Loucy (cell line): Measurements from ENCODE around the gene CLEC16A.

Experiments
- H2AFZ ChIP-seq: fragments of 200-600 bp; sonication (generic); 2 replicates; pipeline ENCODE4 v1.6.0; 2016; ENCODE audit warnings: antibody characterized with exemption, mild to moderate bottlenecking, low read length, moderate library complexity
- H3F3A ChIP-seq: fragments of 200-600 bp; 2 replicates; pipeline ENCODE4 v1.6.0; 2016; ENCODE audit warnings: antibody characterized with exemption, low read depth, mild to moderate bottlenecking
- H3K27me3 ChIP-seq: fragments of 200-600 bp; sonication (generic); 2 replicates; pipeline ENCODE4 v1.6.1; 2014; ENCODE audit warnings: low read length, mild to moderate bottlenecking; ENCODE audit not compliant: insufficient read depth, poor library complexity, severe bottlenecking
- H3K36me3 ChIP-seq: fragments of 200-600 bp; sonication (generic); 2 replicates; pipeline ENCODE4 v1.6.1; 2016; ENCODE audit warnings: low read length; ENCODE audit not compliant: insufficient read depth
- H3K4me1 ChIP-seq: fragments of 200-600 bp; sonication (generic); 2 replicates; pipeline ENCODE4 v1.5.1; 2014; ENCODE audit warnings: low read length, mild to moderate bottlenecking; ENCODE audit not compliant: insufficient read depth, poor library complexity, severe bottlenecking
- H3K4me2 ChIP-seq: fragments of 200-600 bp; sonication (generic); 2 replicates; pipeline ENCODE4 v1.6.0; 2014; ENCODE audit warnings: antibody characterized with exemption, low read length, low read depth, mild to moderate bottlenecking; ENCODE audit not compliant: poor library complexity, severe bottlenecking
- H3K4me3 ChIP-seq: fragments of 200-600 bp; sonication (generic); 2 replicates; pipeline ENCODE4 v1.5.1; 2014; ENCODE audit warnings: low read length, mild to moderate bottlenecking, mixed read lengths; ENCODE audit not compliant: poor library complexity, severe bottlenecking
- H3K79me2 ChIP-seq: fragments of 200-600 bp; sonication (generic); 2 replicates; pipeline ENCODE4 v1.6.1; 2014; ENCODE audit warnings: low read length; ENCODE audit not compliant: insufficient read depth
- H3K9ac ChIP-seq: fragments of 200-600 bp; sonication (generic); 2 replicates; pipeline ENCODE4 v1.6.0; 2014; ENCODE audit warnings: mild to moderate bottlenecking, low read depth, low read length, moderate library complexity; ENCODE audit not compliant: poor library complexity, severe bottlenecking
- H3K9me2 ChIP-seq: fragments of 200-600 bp; sonication (generic); replicated peaks from 2 replicates; pipeline ENCODE4 v1.6.1; 2016; ENCODE audit warnings: low read depth, low read length, mixed read lengths
- H3K9me3 ChIP-seq: fragments of 200-600 bp; sonication (generic); 2 replicates; pipeline ENCODE4 v1.6.1; 2014; ENCODE audit warnings: mild to moderate bottlenecking, antibody characterized with exemption, low read length, low read depth; ENCODE audit not compliant: insufficient read depth
- H4K20me1 ChIP-seq: fragments of 200-600 bp; sonication (generic); 2 replicates; pipeline ENCODE4 v1.6.0; 2014; ENCODE audit warnings: antibody characterized with exemption, low read length, mild to moderate bottlenecking; ENCODE audit not compliant: insufficient read depth, poor library complexity, severe bottlenecking
- EZH2phosphoT487 ChIP-seq: fragments of 200-600 bp; IDR thresholded peaks from 2 replicates; pipeline ENCODE4 v1.6.1; 2018; ENCODE audit warnings: antibody characterized with exemption, mild to moderate bottlenecking, moderate library complexity, borderline replicate concordance
- TF ChIP-seq, protein P1 (sequence below): fragments of 200-600 bp; sonication (generic); conservative IDR thresholded peaks from 2 replicates; pipeline ENCODE4 v1.5.1; 2014; ENCODE audit warnings: mild to moderate bottlenecking, antibody characterized with exemption, low read length

Gene CLEC16A

DNA sequence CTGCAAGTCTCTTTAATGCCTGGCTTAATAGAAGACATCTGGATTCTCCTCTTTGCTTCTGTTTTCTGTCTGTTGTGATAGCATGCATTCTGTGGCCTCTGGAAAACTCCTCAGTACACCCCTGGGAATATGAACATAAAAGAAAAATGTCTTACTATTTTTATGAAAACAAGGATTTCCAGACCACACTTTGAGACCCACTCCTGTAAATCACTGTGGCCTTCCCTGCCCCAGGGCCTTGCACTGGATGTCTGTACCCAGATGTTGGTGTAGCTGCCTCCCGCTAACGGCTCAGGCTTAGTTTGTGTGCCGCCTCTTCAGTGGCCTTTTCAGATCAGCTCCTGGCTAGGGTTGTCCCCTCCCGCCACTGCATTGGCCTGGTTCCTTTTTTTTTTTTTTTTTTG lies 185.0 kb downstream of the CLEC16A start:
- Histone ChIP-seq H3K9me3 (no peaks in the 10 kb centered on the region), H4K20me1 (no peaks in the 10 kb centered on the region), H3K9ac (no peak overlapping the region), H3K36me3 (peaks cover 4% of the 10 kb centered on the region; the same call in 1 of the 2 replicates), H3K4me3 (no peak overlapping the region), H3K4me2 (no peak overlapping the region), H3K9me2 (no peaks in the 10 kb centered on the region), H3K79me2 (no peaks in the 10 kb centered on the region), H2AFZ (no peak overlapping the region), H3K4me1 (no peaks in the 10 kb centered on the region), H3K27me3 (no peaks in the 10 kb centered on the region), H3F3A (no peaks in the 10 kb centered on the region)
- no peak for TF ChIP-seq EZH2phosphoT487
- TF ChIP-seq, protein P1, sequence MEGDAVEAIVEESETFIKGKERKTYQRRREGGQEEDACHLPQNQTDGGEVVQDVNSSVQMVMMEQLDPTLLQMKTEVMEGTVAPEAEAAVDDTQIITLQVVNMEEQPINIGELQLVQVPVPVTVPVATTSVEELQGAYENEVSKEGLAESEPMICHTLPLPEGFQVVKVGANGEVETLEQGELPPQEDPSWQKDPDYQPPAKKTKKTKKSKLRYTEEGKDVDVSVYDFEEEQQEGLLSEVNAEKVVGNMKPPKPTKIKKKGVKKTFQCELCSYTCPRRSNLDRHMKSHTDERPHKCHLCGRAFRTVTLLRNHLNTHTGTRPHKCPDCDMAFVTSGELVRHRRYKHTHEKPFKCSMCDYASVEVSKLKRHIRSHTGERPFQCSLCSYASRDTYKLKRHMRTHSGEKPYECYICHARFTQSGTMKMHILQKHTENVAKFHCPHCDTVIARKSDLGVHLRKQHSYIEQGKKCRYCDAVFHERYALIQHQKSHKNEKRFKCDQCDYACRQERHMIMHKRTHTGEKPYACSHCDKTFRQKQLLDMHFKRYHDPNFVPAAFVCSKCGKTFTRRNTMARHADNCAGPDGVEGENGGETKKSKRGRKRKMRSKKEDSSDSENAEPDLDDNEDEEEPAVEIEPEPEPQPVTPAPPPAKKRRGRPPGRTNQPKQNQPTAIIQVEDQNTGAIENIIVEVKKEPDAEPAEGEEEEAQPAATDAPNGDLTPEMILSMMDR: no peak

DNA sequence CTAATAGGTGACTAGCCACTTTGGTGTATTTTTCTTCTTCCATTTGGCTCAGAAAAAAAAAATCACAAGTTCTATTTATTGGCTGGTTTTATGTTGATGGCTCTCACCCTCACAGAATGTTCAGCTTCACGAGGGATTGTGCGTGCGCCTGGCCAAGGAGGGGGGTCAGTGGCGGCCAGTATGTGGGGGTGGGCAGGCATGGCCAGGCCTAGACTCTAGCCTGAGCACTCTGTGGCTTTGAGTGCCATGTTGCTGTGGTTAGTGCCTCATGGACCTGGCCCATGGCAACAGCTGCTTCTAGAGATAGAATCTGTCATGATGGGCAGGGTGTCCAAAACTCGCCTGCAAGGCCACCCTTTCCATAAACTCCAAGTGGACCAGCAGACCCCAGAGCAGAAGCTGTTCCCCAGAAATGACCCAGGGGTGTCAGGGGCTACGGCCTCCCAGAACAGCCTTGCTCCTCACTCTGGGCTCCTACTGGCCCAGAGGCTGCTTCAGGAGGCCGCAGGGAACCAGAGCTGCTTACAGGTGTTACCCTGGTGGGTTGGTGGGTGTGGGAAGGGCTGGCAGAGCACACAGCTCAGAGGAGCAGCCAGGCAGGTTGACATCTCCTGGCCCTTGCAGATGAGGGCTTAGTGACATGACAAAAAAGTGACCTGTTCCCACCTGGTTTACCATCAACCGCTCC lies 186.8 kb downstream of the CLEC16A start:
- TF ChIP-seq, protein P1: no peak
- TF ChIP-seq EZH2phosphoT487: no peak

DNA sequence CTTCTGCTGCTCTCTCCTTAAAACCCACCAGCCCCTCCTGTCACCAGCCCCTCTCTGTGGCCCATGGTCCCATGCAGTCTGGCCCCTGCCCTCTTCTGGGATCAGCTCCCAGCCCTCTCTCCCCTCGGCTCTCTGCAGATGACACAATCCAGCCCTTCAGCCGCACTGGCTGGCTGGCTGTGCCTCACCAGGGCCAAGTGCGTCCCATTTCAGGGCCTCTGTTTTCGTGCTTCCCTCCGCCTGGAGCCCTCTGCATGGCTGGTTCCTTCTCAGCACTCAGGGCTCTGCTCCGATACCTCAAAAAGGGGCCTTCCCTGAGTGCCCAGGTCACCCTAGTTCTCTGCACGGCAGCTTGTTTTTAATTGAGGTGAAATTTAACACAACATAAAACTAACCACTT lies 187.3 kb downstream of the CLEC16A start:
- Histone ChIP-seq H3K9me3 (no peaks in the 10 kb centered on the region), H2AFZ (no peak overlapping the region), H4K20me1 (no peaks in the 10 kb centered on the region), H3K79me2 (no peaks in the 10 kb centered on the region), H3F3A (no peaks in the 10 kb centered on the region), H3K9ac (no peak overlapping the region), H3K27me3 (no peaks in the 10 kb centered on the region), H3K9me2 (no peaks in the 10 kb centered on the region), H3K4me1 (no peaks in the 10 kb centered on the region), H3K36me3 (peaks cover 5% of the 10 kb centered on the region; the same call in 1 of the 2 replicates), H3K4me3 (no peak overlapping the region), H3K4me2 (no peak overlapping the region)
- no peak for TF ChIP-seq EZH2phosphoT487
- TF ChIP-seq, protein P1: no peak

More for the DNA sequence above, 186.8 kb downstream of the CLEC16A start:
- H3K4me2 ChIP-seq: no peak overlapping the region
- H2AFZ ChIP-seq: no peak overlapping the region
- H4K20me1 ChIP-seq: no peaks in the 10 kb centered on the region
- H3K4me3 ChIP-seq: no peak overlapping the region
- no peaks in the 10 kb centered on the region for H3K9me2 ChIP-seq
- H3K79me2 ChIP-seq: no peaks in the 10 kb centered on the region
- no peaks in the 10 kb centered on the region for H3K27me3 ChIP-seq
- H3K4me1 ChIP-seq: no peaks in the 10 kb centered on the region
- no peaks in the 10 kb centered on the region for H3F3A ChIP-seq
- H3K36me3 ChIP-seq: peaks cover 7% of the 10 kb centered on the region; the same call in 1 of the 2 replicates
- H3K9ac ChIP-seq: no peak overlapping the region
- no peaks in the 10 kb centered on the region for H3K9me3 ChIP-seq
